Stimulated activated CD4-positive, alpha-beta T cell treated with anti-CD3 and anti-CD28 coated beads, Interleukin-12 subunit alpha, Interleukin-12 subunit beta, amount 100 ng/mL, for 48 hours (primary cell): Measurements from ENCODE around the gene FAM240B.

Experiments used
- DNase-seq, 3 donors: peaks; one replicate each; pipeline ENCODE4 v3.0.0-alpha.2; 2020; ENCODE audit warnings: low read depth in 2 of 3, low spot score in 1 of 3

The FAM240B gene

DNA sequence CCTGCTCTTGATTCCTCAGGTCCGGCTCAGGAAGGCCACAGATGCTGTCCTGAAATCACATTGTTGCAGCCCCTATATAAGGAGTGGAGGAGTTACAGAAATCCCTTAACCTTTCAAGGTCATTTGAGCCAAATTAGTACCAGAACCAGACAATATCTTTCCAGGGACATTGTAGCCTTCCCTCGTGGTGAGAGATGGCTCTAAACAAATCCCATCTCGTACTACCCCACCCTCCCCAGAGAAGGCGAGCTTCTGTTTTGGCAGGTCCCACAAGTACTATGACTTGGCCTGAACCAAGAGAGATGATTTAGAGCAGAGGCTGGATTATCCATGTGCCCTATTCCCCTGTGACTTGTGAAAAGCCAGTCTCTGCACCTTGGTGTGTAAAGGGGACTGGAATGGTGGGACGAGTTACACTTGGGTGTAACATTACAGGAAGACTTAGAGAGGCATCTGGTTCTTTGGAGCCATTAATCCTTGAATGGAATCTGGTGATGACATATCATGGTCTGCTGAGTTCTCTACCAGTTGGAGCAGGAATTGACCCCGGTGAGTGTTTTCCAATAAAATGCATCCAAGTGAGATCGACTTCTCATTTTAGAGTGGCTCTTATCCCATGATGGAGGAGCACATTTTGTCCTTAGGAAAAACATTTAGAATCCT, at the start of gene FAM240B:
Gene FAM240B (minus strand): TSS at position 51 of the 663 bp plus-strand sequence. CDS start 16,134 bp downstream, outside the sequence.
- no peak for DNase-seq

DNA sequence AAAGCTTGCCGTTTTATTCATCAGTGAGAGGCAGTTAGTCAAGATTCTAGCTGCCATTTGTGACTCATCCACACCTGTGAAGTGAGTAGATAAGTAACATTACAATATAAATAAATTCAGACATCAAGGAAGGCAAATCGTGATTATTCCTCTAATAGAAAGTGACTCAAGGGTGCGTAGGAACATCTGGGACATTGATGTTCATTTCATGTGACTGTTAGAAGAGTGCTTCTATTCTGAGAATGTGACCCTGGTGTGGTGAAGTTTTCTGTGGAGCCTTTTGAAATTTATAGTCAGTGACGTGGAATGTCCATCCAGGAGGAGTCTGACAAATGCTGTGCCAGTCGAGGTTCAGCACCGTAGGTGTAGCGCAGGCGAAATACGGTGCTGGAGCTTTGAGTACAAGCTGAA, 48.4 kb upstream of the FAM240B start:
- DNase-seq = no peak

DNA sequence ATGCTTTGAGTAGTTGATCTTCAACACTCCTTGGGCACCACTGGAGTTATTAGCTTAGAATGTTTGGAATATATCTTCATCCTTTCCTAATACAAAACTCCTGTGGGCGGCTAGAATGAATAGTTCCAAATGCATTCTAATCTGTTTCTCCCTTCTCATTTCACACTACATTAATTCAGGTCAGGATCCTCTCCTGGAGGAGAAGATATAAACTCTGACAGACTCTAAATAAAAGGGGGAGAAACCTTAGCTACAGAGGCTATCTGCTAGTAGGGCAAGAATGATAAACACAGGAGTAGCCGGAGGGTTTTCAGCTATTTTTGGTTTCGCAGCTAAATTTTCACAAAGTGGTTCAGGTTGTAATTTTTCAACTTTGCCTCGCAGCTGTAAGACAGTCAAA, 45.2 kb upstream of the FAM240B start:
- no peak for DNase-seq

DNA sequence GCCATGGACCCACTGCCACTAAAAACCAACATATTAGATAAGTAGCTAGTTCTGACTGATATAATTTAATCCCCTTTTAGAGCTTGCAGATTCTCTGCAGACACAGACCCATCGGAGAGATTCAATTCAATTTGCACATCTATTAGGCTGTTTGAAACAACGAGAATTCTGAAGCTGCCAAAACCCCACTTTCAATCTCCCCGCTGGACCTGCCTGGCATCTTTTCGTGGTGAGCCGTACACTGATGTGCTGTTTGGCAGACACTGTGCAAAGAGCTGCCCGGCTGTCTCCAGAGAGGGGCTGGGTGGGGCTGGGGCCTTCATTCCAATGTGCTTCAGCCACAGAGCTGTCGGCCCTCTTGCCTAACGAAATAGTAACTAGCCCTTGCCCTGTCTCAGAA, 42.1 kb upstream of the FAM240B start:
- no peak for DNase-seq

DNA sequence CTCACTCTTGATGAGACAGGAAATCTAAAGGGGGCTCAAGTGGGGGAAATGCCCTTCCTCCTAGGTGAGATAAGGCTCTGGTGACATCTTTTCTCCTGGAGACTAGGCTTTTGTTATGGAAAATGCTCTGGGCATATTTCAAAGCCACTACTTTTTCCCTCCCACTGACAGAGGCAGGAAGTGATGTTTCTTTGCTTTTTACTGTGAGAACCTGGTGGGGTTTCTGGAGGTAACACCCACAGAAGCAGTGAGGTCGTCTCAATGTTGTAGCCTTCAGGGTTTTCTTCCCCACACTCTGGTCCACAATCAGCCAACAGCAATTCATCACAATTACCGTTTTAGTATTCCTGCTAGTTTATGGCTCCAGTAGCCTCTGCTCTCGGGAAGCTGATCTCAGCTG, 41.4 kb upstream of the FAM240B start:
- no peak for DNase-seq

DNA sequence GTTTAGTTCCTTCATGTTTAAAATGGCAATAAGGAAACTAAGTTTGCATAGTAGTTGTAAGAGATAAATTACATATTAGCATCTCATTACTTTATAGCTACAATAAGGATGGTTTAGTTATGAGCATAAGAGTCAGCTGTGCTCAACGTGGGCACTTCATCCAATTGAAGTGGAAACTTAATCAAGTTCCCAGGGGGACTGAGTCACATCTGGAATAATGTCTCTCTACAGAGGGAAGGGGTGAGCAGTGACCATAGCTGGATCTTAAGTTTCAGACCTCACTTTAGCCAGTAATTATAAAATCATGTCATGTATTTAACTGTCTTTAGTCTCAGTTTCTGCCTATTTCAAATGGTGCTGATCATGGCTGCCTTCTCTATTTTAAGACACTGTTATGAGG, 36.8 kb upstream of the FAM240B start:
- no peak for DNase-seq

DNA sequence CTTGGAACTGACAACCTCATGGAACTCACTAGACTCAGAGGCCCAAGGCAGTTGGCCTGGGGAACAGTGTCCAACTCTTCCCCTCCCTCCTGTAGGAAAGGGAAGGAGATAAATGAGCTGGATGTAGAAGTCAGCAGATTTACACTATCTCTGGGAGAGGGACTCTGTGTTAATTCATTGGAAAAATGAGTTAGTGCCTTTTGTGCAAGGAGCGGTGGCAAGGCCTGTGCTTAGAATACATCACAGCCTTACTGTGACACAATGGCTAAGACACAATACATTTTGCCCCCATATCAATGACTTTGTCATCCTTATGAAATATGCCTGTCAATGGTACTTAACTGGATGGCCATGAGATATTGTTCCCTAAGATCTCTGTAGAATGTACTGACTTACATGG, 28.0 kb upstream of the FAM240B start:
- DNase-seq = no peak

DNA sequence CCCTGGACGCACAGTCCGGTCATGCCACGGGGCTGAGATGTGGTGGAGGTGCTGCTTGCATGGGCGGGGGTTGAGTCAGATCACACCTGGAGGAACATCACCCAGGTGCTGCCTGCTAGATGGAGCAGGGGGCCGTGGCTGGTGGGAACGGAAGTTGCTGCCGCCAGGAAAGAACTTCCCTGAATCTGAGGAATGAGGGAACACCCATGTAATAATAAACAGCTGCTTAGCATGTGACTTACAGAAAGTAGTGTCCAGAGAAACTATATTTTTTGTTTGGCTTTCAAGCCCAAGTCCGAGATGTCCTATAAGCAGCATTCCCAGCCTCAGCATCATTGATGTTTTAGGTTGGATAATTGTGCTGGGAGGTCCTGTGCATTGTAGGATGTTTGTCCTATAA, 27.1 kb upstream of the FAM240B start:
- no peak for DNase-seq

DNA sequence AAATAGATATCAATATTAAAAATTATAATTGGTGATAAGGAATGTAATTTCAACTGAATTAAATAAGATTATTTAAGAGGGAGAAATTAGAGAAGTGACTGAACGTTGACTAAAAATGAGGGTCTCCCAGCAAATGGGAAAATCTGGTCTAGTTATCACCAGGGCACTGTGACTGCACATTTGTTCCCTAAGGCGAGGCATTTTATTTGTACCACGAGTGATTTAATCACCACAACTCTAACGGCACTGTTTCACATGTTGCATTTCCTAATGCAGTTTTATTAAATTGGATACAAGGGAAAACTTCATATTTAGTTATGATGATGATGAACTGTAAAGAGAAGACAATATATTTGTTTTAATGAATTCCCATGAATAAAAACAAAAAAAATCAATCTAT, 26.4 kb upstream of the FAM240B start:
- no peak for DNase-seq

DNA sequence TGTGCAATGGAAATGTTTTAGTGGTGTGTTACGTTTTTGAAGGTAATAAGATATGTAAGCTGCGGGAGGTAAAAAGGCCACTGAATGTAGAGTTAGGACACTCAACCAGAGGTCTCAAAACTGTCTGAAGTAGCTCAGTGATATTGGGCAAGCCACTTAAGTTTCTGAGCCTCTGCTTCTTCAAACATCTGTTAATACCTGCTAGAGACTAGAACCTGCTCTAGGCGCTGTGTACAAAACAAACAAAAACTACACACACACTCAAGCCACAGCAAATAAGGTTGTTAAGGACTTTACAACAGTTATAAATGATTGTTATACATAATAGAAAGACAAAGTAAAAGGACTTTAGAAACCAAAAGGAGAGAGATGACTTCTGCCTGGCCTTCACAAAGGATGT, 24.6 kb upstream of the FAM240B start:
- no peak for DNase-seq

DNA sequence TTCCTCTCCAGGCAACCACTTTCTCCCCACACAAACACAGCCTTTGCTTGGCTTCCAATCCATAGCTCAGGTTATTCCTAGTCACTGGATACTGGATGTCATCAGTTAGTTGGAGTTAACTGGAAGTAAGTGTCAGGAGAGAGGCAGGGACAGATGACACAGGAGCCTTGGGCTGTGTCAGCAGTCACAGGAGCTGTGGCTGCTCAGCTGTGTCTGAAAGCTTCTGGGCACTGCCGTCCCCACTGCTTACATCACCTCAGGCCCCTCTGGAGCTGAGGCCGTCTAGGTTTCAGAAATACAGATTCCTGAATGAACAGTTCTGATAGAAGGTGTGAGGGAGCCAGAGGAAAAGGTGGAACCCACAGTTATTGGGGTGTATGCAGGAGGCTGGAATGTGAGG, 17.3 kb upstream of the FAM240B start:
- no peak for DNase-seq

DNA sequence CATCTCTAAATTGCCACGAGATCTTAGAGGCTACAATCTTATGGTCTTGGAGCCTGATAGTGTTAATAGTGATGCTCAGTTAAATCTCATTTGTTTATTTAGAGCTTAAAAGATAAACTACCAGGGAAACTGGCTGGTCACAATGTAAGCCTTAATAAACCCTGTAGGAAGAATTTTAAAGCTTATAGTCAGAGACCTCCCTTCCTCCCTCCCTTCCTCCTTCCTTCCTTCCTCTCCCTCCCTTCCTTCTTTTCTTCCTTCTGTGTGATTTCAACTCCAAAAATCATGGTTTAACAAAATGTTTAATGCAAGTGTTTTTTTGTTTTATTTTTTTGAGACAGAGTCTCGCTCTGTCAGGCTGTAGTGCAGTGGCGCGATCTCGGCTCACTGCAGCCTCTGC, 14.9 kb upstream of the FAM240B start:
- no peak for DNase-seq

DNA sequence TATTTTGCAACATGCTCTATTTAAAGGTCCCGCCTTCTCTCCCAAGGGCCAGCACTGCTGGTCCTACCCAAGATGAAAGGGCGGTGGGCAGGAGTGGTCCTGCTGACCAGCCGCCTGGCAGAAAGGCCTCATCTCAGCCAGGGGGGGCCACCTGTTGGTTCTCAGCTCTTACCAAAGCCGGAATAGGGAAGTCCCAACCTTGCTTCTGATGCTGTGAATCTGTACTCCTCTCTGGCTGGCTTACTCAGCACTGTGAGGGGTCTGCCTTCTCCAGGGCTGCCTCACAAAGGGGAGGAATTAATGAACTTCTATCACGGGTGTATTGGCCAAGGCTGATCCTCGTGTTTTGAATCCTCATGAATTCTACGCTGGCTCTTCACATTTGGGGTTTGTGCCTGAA, 13.6 kb upstream of the FAM240B start:
- DNase-seq = no peak

DNA sequence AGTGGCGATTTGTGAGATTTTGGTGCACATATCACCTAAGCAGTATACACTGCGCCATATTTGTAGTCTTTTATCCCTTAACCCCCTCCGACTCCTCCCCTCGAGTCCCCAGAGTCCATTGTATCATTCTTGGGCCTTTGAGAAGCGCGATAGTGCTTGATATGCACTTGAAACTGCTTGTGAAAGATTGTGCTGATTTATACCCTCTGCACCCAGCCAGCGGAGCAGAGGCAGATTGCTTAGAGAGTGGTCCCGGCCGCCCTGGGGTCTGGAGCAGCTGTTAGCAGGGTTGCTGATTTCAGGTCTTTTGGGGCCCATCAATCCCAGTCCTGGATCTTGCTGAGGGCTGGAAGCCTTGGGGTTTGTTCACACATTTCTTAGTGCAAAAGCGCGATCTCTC, 13.0 kb upstream of the FAM240B start:
- DNase-seq = no peak

DNA sequence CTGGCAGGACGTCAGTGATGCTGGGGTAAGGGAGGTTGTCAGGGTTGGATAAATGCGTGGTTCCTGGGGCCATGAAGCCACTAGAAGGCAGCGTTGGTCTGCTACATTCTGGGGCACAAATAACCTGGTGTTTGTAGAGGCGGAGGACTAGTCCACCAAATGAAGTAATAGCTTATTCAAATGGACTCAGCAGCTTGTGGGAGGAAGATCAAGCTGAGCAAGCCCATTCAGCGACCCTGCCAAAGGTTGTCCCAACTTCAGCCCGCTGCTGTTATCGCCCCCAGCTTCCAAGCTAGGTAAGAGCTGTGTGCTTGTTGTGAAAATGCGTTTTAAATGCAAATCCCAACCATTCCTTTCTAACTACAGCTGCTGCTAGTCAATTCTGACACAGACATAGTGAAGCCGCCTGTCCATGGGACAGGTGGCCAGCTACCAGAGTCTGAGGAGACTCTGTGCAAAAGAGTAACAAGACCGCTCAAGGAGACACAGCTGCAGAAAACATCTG, 7.6 kb upstream of the FAM240B start:
- no peak for DNase-seq

DNA sequence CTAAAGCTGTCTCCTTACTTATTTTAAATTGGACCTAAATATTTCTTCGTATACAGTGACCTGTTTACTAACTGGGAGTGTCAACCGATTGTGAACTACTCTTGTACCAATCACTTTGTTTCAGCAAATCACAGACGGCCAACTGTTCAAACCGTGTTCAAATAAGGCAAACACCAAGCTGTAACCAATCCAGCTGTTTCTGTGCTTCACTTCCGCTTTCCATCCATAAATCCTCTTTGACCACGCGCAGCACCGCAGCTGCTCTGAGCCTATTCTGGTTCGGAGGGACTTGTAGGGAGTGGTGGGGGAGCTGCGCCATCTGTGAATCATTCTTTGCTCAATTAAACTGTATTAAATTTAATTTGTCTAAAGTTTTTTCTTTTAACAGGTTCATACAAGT, 4.8 kb upstream of the FAM240B start:
- DNase-seq = no peak

DNA sequence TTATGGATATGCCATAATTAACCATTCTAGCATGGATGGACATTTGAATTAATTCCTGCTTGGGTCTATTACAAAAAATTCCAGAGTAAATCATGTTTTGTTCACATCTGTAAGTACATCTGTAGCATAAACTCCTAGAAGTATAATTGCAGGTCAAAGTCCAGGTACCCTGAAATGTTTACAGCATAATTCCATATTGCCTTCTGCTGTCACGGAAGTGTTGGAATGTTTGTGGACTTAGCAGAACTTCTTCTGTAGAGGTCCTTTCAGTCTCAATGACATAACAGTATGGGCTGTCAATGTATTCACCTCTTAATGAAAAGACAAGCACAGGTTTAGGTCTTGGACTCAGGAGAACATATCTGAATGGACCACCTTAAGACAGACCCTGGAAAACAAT, 1.8 kb downstream of the FAM240B start:
- no peak for DNase-seq

DNA sequence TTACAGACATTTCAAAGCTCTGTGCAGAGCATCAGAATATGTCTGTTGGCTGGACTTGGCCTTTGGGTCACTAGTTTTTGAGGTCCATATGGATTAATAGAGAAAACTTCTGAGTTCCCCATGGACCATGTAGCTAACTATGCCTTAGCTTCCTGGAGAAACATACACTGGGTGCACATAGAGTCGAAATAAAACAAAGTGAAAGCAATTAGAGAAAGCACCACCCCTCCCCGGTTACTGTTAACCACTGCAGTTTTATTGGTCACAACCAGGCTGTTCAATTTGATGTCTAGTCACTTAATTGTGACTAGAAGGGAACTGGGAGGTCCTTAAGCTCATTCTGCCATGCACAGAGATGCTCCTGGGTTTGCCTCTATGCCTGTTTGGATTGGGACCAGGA, 4.2 kb downstream of the FAM240B start:
- DNase-seq = no peak

DNA sequence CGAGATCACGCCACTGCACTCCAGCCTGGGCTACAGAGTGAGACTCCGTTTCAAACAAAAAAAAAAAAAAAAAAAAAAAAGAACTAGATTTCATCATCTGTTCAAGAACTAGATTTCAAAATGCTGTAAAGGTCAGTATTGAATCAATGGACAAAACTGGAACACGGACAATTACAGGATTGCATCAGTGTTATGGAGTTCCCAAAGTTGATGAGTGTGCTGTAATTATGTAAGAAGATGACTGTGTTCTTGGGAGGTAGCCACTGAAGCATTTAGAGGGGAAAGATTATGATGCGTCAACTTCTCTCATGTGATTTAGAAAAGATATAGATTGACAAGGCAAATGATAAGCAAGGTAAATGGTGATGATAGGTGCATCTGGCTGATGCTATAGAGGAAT, 6.5 kb downstream of the FAM240B start:
- DNase-seq = no peak

DNA sequence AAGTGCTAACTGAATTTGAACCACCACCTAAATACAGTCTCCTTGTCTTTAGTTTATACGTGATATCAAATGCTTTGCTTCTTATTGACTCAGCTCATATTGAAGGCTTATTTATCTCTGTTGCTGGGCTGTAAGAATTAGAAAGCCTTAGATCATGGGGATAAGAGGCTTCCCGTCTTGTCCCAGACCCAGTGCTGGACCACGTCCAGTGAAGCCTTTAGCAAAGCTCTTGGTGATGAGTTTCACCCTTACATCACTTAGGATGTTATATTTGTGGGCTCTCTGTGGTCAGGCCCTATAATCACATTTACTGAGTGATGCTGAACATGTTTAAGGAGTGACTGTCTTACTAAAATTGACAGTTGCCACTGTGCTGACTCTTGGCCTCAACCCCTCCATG, 11.2 kb downstream of the FAM240B start:
- no peak for DNase-seq

DNA sequence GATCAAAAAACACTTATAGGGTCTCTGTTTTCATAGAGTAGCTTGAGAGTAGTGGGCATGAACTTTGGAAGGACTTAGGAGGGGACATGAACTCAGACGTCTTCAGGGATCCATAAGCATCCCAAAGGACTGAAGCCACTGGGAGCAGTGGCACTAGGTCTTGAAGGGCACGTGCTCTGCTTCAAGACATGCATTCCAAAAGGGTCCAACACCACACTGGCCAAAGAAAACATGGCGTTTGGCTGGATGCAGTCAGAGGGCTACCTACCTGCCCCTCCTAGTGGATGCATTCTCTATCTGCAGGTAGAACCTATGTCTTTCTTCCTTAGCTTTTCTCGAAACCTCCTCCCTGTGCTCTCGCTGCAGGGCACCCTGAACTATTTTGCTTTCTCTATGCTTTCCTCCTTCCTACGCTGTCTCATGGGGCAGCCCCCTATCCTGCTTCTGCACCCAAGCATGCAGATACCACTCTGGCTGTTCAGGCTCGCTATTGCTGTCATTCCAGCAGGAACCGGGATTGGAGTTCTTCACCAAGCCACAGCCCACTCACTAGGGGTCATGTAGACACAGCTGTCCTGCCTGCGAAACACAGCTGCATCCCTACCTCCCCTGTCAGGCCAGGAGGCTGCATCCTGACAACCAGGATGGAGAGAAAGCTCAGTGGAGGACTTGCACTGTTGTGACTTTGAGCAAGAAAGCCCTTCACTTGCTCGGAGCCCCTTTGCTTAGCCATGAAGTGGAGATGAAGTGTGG, 11.9 kb downstream of the FAM240B start:
- DNase-seq = no peak

DNA sequence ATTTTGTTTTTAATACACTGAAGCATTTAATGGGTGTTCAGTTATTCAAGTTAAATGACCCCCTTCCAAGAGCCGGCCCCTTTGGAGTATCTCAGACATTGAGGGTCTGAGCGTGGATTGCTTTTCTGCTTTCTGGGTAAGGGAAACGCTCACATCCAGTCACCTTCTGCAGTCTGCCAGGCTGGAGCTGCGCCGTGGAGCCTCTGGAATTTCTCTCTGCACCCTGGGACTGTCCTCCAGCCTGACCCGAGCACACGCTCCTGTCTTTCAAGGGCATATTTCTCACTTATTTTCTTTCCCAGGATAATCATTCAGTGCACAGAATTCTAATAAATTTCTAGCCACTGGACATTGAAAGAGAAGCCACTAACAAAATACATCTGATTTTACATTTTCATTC, 13.4 kb downstream of the FAM240B start:
- no peak for DNase-seq

DNA sequence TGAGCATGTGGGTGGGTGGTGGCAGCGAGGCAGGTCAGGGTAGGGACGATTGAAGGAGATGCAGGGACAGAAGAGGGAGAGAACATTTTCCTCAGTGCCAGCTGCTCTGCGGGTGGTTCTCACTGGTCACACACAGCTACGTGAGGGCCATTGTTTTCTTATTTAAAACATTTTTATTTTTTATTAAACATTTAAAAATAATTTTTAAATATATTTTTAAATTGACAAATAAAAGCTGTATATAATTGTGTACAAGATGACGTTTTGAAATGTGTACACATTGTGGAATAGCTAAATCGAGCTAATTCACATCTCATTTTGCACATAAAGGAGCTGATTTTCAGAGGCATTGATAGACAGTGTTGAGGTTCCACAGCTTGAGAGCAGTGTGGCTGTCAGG, 14.0 kb downstream of the FAM240B start:
- no peak for DNase-seq
